Measurements from ENCODE around the gene ACTL6A. TPM values are rescaled to one million over a fixed set of nuclear protein-coding genes. Genes with fewer than 3 reads are reported as not detected.
A peak's percentile ranks its signal among the peaks of the same experiment; 100 is the strongest.

Gene ACTL6A
- total and polyA plus RNA-seq, 4 donors, result 14.9 to 29.4 (median 24.2) TPM

DNA sequence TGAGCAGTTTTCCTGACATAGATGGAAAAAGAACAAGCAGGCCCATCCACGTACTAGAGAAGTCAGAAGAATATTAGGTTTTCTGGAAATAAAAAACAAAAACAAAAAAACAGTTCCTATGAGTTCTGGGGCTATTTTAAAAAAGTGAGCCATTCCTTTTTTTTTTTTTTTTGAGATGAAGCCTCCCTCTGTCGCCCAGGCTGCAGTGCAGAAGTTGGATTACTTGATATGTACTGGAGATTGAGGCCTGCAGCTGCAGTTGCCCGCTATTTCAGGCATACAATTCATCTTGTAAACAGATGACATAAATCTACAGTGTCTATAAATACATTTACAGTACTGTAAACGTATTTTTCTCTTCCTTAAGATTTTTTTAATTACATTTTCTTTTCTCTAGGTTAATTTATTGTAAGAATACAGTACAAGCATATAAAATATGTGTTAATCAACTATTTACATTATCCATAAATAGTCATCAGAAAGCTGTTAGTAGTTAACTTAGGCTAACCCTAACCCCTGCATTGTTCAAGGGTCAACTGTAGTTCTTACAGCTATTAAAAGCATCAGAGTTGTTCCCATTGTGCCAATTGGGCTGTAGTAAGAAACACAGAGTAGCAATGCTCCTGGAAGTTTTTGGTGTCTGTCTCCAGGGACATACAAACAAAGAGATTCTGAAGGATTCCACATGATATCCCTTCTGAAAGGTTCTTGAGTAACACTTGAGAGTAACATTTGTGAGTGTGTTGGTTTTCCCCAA lies 11.2 kb upstream of the ACTL6A start:
- Histone ChIP-seq H3K27me3 (ENCODE audit: control insufficient read depth in 4 of 4, insufficient read depth in 4 of 4, low read length in 3 of 4) (no peaks in the 10 kb centered on the region), H3K36me3 (ENCODE audit: control insufficient read depth in 4 of 4, insufficient read depth in 3 of 4, low read depth in 1 of 4, low read length in 3 of 4) (no peaks in the 10 kb centered on the region), H3K9me3 (ENCODE audit: control insufficient read depth in 4 of 4, low read length in 3 of 4) (no peaks in the 10 kb centered on the region), H3K4me1 (ENCODE audit: control insufficient read depth in 4 of 4, insufficient read depth in 4 of 4, low read length in 3 of 4) (no peaks in the 10 kb centered on the region), H3K4me3 (ENCODE audit: low read depth in 1 of 3, low read length in 3 of 3) (no peak overlapping the region), H3K9ac (ENCODE audit: low read depth in 1 of 2, low read length in 2 of 2) (no peak overlapping the region), H3K27ac (ENCODE audit: low read depth in 1 of 2, low read length in 2 of 2) (no peak overlapping the region)
- WGBS, result 68% methylated on average over 4 of the region's 4 CpGs
- no peak for TF ChIP-seq RAD21 (IDR thresholded peaks at IDR 0.05)
- no peak for TF ChIP-seq NR2F2 (IDR thresholded peaks at IDR 0.05)
- TF ChIP-seq JUND (IDR thresholded peaks at IDR 0.05), result no peak
- no peak for TF ChIP-seq EGR1 (IDR thresholded peaks at IDR 0.05; ENCODE audit: low read depth in 2 of 2)
- TF ChIP-seq MAX (IDR thresholded peaks at IDR 0.05), result no peak
- TF ChIP-seq FOXA1 (IDR thresholded peaks at IDR 0.05), result no peak
- no peak for TF ChIP-seq FOXA2 (IDR thresholded peaks at IDR 0.05)
- TF ChIP-seq SP1 (IDR thresholded peaks at IDR 0.05), result no peak
- TF ChIP-seq TAF1 (conservative IDR thresholded peaks at IDR 0.05), result no peak
- no peak for TF ChIP-seq YY1 (IDR thresholded peaks at IDR 0.05)
- no peak for TF ChIP-seq RXRA (IDR thresholded peaks at IDR 0.05)
- TF ChIP-seq HNF4A (conservative IDR thresholded peaks at IDR 0.05), result no peak
- DNase-seq (ENCODE audit: low spot score), result no peak

DNA sequence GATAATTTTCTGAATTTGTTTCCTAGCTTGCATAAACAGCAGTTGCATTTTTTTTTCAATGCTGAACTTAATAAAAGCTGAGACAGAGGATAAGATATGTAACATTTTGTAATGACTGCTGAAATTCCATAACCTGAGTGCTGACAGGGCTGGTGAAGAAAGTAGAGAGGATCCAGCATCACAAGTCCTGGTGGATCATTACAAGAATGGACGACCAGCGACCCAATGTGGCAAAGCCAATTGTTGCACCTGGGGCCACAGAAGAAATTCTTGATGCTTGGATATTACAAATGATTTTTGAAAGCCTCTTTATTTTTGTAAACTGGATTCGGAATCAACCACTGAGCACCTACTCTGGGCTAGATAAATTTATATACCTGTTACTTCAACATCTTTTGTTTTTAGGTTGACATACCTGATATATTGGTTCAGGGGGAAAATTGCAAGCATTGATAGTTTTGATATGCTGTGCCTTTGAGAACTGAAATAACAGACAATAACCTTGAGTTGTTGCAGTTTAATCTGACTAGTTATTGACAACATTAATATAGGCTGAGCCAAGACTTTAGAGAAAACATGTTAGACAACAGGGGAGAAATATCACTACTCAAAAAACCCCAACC lies 3.9 kb upstream of the ACTL6A start:
- WGBS, result 2% methylated on average over 3 of the region's 3 CpGs
- no peak overlapping the region for H3K27ac ChIP-seq (ENCODE audit: low read depth in 1 of 2, low read length in 2 of 2)
- H3K27me3 ChIP-seq (ENCODE audit: control insufficient read depth in 4 of 4, insufficient read depth in 4 of 4, low read length in 3 of 4), result no peaks in the 10 kb centered on the region
- H3K9me3 ChIP-seq (ENCODE audit: control insufficient read depth in 4 of 4, low read length in 3 of 4), result no peaks in the 10 kb centered on the region
- no peak overlapping the region for H3K4me3 ChIP-seq (ENCODE audit: low read depth in 1 of 3, low read length in 3 of 3)
- H3K4me1 ChIP-seq (ENCODE audit: control insufficient read depth in 4 of 4, insufficient read depth in 4 of 4, low read length in 3 of 4), result peaks cover 0 to 5% (median 4%) of the 10 kb centered on the region in 4 donors
- no peaks in the 10 kb centered on the region for H3K36me3 ChIP-seq (ENCODE audit: control insufficient read depth in 4 of 4, insufficient read depth in 3 of 4, low read depth in 1 of 4, low read length in 3 of 4)
- peak; percentile 56 for DNase-seq (ENCODE audit: low spot score)
- no peak for TF ChIP-seq REST (IDR thresholded peaks at IDR 0.05)
- TF ChIP-seq EGR1 (IDR thresholded peaks at IDR 0.05; ENCODE audit: low read depth in 2 of 2), result no peak
- no peak for TF ChIP-seq RXRA (IDR thresholded peaks at IDR 0.05)
- peak; percentile 85 to 93 for TF ChIP-seq RAD21 (IDR thresholded peaks at IDR 0.05)
- TF ChIP-seq, protein P1, sequence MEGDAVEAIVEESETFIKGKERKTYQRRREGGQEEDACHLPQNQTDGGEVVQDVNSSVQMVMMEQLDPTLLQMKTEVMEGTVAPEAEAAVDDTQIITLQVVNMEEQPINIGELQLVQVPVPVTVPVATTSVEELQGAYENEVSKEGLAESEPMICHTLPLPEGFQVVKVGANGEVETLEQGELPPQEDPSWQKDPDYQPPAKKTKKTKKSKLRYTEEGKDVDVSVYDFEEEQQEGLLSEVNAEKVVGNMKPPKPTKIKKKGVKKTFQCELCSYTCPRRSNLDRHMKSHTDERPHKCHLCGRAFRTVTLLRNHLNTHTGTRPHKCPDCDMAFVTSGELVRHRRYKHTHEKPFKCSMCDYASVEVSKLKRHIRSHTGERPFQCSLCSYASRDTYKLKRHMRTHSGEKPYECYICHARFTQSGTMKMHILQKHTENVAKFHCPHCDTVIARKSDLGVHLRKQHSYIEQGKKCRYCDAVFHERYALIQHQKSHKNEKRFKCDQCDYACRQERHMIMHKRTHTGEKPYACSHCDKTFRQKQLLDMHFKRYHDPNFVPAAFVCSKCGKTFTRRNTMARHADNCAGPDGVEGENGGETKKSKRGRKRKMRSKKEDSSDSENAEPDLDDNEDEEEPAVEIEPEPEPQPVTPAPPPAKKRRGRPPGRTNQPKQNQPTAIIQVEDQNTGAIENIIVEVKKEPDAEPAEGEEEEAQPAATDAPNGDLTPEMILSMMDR (IDR thresholded peaks at IDR 0.05; ENCODE audit: low read depth, low read length, missing input control), result peak; percentile 67
- no peak overlapping the region for H3K9ac ChIP-seq (ENCODE audit: low read depth in 1 of 2, low read length in 2 of 2)

Data from liver (tissue), 9 donors.